GM18511 (cell line): Measurements from ENCODE around the gene GTF3C4.

ENCODE experiments used
- ATAC-seq: cut with Tn5 transposase; IDR thresholded peaks from one replicate; pipeline ENCODE4 v1.9.1; 2021; ENCODE audit warnings: mild to moderate bottlenecking, moderate library complexity; ENCODE audit not compliant: unreplicated experiment

Gene GTF3C4

DNA sequence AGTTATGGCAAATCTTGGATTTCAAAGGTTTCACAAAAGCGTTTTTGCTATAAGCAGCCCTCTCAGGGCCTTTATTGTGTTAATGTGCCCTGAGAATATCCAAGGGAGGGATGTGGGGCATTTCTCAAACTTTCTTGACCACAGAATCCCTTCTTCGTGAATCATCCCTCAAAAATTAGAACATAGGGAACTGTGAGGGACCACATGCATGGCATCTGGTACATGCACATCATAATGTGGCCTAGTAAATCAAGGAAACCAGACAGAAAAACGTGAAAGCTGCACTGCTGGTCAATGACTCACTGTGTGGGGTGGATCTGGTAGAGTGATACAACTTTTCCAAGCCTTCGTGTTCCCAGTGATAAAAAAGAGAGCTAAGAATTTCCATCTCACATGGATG is 22.9 kb upstream of the GTF3C4 start:
- no peak for ATAC-seq

DNA sequence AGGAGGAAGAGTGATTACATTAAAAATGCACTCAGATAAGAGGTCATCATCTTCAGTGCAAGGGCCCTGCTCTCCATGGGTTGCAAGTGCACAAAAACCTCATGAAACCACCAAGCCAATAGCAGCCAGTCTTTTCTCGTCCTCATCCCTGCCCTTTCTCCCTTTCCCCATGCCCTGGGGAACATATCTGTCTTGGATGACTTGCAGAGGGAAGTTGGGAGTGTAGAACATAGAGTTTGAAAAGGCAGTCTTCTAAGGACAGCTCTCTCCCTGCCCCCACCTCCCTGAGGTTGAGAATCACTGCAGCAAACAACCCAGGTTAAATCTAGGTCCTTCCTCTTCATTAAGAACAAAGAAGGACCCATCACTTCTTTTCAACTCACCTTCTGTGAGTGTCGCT is 22.5 kb upstream of the GTF3C4 start:
- no peak for ATAC-seq

DNA sequence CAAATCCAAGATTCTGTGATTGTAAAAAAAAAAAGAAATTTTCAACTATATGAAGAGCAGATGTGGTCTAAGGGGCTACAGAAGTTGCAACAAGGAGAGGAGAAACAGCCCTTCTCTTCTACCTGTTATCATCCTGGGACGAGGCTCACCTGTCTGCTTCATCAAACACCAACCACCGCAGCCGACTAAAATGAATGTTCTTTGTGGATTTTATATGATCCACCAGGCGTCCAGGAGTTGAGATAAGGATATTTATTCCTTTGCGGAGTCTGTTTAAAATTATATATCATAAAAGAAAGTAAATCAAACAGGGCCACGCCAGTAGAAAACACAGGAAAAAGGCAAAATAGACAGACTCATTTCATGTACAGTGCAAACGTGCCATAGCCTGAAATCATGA is 22.0 kb upstream of the GTF3C4 start:
- no peak for ATAC-seq

DNA sequence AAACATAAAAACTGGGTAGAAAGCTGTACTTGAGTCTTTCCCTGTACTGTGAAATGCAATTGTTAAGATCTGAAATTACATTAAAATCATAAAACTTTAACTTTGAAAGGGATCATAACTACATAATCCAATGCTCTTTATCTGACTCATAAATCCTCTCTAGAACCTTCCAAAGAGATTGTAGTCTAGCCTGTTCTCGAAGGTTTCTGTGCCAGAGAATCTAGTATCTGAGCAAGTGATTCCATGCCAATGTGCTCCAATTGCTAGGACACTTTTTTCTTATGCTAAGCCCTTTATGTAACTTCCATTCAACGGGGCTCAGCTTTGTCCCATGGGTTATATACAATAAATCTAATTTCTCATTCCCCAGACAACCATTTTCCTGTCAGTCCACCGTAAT is 21.6 kb upstream of the GTF3C4 start:
- no peak for ATAC-seq

DNA sequence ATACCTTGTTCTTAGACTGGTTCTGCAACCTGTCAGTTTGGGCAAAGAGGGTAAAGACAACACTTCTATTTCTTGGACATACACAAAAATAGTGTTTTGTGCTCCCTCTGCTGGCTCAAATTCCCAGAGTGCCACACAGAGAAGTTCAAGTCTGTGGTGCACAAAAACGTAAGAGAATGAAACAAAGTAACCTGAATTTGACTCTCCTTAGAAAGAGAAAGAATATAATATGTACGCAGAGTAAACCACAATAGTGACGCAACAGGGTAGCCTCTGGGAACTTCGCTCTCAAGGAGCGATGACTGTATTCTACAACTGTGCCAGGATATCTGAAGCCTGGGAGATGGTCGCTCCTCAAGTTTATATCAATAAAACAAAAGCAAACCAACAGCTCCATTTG is 19.0 kb upstream of the GTF3C4 start:
- no peak for ATAC-seq

DNA sequence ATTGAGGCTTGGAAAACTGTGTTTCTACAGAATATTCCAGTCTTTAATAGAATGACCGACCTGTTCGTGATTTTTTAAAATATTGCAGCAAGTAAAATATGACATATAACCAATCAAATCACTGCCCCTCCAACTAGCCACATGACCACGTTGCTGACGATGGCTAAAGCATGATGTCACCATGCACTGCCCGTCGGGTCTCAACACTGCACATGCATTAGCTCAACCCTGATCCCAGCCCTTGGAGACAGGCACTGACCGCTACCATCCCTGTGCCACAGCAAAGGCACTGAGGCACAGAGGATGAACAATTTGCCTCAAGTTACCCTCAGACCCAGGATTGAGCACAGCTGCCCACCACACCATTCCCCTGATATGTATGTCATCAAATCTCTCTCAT is 14.0 kb upstream of the GTF3C4 start:
- ATAC-seq = no peak

DNA sequence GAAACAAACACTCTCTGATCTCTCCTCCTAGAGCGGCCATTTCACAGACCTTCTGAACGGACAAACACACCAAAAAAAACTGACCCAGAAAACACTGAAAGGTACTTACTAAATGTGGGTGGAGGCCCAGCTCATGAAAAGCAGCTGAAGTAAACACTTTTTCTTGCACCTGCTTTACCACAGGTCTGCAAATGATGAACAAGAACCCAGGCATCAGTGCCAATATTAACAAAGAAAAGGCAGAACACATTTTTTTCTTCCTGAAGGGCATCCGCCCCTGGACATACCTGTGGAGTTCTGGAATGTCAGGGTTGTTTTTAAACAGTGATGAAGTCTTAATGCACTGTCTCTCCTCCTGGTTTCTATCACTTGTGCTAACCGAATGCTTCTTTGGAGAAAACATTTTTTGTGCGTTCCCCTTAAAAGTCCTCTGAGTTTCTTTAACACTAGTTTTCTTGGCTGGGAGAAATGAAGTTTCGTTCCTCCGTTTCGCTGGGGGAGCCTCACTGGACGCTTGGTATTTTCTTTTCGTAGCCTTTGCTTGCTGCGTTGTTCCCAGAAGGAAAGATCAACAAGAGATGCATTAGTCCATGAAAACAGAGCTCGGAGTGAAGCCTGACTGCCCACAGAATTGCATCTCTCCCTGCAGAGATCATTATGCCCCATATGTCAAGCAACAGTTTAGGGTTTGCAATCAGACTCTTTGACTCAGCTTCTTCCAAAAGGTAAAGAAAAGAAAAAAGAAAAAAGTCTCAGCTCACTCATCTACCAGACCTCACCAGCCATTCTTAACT is 7.9 kb upstream of the GTF3C4 start:
- ATAC-seq = no peak

DNA sequence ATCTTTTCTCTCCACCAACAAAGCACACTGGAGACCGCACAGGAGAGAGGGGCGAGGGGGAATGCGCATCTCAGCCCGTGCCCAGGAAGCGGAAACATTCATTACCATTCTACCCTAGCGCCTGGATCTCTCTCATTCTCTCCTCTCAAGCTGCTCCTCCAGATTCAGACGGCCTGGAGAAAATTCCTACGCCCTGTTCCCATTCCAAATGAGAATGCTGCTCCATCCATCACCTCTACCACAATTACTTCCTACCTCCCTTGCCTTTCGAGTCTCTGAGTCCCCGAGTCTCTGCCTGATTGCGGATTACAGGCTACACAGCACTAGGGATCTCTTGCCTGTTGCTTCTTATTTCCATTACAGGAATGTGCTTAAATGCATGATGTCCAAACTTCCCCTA is 7.1 kb upstream of the GTF3C4 start:
- ATAC-seq = no peak

DNA sequence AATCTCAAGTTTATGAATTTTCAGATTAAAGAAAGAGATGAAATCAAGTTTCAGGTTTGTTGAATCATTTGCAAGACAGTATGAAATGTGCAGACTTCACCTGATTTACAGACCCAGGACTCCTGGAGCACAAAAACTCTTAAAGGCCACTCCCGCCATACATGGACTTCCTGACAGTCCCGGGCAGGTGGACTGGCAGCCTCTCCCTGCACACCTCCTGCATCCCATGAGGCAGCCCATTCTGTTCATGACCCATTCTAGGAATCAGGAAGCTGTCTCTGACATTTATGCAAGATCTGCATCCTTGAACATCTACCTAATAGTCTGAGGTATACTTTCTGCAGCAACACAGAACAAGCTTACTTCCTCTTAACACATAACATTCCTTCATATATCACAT is 6.4 kb upstream of the GTF3C4 start:
- ATAC-seq = no peak

DNA sequence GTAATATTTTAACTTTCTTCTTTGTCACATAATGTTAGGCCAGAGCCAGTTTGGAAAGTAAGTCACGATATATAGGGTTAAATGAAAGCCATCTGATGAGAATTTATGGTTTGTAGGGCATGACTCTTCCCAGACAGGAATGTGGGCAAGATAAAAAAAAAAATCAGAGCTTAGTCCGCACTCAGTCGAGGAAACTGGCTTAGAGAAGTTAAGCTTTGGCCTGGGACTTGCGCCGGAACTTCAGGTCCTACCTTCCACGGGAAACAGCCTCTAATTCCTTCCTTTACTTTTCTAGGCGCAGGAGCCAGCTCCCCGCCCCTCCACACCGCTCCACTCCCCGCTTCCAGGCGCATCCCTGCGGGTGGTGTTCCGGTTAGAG is 956 bp upstream of the GTF3C4 start:
- no peak for ATAC-seq

DNA sequence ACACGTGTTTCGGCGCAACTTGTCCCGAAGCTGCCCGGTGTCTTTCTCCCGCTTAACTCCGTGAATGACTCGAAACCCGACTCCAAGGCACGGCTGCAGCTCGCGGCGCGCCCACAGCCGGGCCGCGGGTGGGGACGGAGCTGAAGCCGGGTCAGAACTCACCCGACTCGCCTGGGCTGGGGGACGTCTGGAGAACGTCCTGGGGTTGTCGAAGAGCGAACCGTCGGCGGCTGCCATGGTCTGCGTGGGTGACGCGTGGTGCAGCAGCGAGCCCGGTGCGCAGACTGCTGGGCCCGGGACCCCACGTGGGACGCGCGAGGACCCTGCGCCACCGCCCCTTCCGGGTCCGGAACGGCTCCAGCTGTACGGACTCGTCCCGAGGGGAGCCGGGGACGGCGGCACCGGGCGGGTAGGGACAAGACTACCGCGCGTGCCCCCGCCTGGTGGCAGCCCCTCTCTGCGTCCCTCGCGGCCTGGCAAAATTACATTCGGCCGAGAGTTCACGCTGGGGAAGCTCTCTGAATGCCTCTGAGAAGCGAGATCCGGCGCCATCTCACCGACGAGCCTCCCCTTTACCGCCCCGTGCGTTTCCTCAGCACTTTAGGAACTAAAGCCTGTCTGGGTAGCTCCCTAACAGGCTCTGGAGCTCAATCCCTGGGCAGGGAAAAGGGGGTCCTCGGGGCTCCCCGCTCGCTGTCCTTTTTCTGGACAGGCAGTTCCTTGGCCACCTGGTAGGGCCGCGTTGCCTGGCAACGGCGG is 387 bp upstream of the GTF3C4 start, which contains the start of gene DDX31:
TSS of gene DDX31 (minus strand) at position 286 of the 759 bp plus-strand sequence. CDS start at position 237, 49 bp downstream.
- ATAC-seq = peak; percentile 79

DNA sequence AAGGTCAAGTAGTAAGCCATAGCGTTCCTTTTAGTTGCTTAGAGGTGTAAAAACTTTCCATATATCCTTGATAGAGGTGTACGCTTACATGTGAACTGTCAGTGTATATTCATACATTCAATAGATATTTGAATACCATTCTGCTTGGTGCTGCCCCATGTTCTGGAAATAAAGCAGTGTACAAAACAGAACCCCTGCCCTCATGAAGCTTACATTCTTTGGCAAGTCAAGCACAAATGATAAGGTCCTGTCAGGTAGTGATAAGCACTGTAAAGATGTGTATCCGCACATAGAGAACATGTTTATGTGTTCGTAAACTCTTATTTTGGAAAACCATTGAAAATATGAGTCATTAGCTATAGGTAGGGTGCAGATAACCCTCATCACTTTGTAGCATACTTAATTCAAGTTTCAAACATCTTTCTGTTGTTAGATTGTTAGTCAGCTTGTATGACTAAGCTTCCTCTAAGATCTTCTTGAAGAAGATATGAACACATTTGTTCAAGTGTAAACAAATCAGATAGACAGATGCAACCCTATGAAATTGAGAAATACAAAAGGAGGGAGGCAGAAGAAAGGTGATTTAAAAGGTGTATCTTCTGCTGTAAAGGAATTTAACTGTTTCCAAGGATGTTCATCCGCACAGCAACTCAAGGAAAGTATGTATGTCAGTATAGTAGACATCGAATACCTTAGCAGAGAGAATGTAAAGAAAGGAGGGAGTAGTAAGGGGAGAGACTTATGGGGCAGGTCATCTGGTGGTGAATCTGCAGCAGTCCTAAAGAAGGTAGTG is 1.6 kb downstream of the GTF3C4 start:
- no peak for ATAC-seq

DNA sequence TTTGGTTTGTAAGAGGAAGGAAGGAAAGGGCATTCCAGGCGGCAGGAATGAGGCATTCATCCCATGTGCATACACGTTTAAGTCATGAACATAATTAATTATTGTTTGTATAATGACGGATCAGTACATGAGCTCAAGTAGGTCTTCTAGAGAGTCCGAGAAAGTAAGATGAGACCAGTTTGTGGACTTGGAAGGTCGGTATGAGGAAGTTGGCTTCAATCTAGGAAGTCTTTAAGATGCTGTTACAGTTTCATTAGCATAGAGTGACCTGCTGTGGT is 2.1 kb downstream of the GTF3C4 start:
- ATAC-seq = no peak

DNA sequence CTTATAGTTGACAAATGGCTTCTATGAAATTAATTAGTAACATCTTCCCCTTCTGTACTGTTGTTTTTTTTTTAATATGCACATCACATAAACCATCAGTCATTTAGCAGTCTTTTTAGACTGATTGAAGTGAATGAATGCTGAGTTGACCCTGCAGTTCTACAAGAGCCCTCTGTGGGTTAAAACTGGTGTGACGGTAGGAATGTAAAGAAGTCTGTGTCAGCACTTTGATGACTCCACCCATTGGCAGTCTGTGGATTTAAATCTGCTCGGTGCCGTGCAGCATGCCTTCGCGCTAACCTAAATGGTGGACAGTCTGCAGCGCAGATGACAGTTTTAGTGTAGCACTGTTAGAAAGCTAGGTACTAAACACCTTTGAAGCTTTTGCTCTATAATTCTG is 3.1 kb downstream of the GTF3C4 start:
- no peak for ATAC-seq

DNA sequence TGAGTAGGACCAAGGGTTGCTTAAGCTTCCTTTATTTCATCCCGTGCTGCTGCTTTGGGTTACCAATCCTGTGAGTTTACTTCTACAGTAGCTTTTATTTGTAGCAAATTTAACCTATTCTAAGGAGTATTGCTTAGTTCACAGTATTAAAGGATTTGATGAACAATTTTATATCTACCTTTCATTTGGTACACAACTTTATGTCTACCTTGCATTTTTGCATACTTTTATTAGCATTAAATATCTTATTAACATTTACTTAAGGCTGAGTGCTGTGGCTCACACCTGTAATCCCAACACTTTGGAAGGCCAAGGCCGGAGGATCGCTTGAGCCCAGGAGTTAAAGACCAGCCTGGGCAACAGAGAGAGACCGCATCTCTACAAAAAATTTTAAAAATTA is 4.2 kb downstream of the GTF3C4 start:
- ATAC-seq = no peak

DNA sequence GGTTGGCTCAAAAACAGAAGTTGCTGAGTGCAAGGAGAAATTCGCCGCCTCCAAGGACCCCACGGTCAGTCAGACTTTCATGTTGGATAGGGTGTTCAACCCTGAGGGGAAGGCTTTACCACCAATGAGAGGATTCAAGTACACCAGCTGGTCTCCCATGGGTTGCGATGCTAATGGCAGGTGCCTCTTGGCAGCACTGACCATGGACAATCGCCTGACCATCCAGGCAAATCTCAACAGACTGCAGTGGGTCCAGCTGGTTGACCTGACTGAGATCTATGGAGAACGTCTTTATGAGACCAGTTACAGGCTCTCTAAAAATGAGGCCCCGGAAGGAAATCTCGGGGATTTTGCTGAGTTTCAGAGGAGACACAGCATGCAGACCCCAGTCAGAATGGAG is 7.7 kb downstream of the GTF3C4 start:
- no peak for ATAC-seq

DNA sequence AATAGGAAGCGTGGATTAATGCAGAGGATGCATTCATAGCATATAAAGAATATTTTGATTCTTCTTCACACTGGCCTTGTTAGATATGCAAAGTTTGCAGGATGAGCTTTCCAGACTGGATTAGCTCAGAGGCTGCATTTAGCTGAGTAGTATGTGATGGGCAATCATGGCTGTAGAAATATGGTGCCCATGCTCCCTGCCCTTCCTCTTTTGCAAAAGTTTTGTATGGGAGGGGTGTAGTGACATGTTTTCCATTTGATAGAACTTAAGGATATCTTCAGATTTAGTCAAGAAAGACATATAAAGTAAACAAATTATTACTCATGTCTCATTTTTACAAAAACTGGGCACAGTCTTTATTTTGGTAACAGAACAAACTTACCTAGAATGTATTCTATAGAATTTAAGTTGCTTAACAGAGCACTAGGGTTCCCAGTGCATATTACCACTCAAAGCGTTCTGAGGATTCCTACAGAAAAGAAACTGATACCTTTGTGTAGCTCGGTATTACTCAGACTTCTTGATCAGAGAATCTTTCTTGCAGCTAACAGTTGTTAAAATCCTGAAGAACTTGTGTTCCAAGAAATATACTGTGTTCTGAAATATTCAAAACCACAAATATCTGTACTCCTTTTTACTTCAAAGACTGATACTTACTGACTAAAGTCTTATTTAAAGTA is 9.8 kb downstream of the GTF3C4 start:
- ATAC-seq = no peak

DNA sequence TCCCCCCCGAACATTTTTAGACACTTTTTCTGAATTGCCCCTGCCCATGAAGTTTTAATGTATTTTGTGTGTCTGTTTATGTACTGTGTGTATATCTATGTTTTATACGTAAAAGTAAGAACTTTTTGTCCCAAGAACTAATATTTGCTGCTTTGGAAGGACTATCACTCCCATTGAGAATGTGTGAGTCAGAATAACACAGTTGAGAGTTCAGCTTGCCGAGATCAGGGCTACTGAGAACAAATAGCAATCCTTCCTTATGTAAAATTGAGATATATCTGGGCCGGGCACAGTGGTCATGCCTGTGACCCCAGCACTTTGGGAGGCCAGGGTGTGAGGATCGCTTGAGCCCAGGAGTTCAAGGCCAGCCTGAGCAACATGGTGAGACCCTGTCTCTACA is 11.3 kb downstream of the GTF3C4 start:
- no peak for ATAC-seq

DNA sequence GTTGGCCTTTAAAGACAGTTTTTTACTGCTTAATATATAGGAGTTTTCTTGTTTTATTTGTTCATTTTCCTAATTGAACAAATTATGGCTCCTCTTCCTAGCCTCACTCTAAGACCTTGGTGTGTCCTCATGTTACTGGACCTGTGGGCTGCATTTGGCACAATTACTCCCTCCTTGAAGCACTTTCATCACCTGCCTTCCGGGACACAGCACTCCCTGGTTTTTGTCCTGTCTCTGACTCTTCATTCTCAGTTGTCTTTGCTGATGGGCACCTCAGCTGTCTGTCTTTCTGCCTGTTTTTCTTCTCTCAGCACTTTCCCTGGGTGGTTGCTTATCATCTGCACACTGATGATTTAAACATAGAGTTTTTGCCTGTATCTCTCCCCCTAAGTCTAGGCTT is 13.6 kb downstream of the GTF3C4 start:
- ATAC-seq = no peak

DNA sequence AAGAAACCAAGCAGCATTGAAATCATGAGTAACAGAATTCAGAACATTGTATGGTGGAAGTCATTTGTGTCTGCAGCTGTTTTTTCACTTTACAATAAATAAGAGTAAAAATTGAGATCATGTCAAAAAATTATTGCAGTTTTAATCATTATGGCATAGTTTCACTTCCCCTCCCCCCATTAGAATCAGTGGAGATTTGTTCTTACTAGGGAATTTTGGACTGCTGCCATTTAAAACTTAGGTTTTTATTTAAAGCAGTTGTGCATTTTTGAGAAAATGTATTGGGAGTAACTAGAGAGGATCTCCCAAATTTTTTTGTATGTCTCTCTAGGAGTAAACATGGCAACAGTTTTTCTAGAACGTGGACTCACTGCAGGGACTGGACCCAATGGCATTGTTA is 20.4 kb downstream of the GTF3C4 start:
- ATAC-seq = no peak

DNA sequence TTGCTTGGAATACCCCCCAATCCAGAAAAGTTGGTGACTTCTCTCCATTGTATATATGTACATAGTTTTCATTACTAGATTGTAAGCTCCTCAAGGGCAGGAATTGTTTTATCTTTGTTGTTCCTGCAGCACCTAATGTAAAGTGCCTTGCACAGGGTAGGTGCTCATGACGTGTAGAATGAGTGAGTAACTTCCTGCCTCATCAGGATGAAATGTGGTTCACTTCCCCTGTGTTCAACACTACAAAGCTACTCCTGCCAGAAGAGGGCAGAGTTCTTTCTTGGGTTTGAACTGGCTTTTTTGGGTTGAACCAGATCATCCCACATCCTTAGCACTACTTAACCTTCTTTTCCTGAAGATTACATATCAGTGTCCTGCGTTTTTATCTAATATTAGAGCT is 23.9 kb downstream of the GTF3C4 start:
- no peak for ATAC-seq
